ENCODE measurements around the gene PLA2G1B. TPM values are rescaled to one million over a fixed set of nuclear protein-coding genes. Genes with fewer than 3 reads are reported as not detected.
A peak's percentile ranks its signal among the peaks of the same experiment; 100 is the strongest.

PLA2G1B gene
- total RNA-seq, 4 donors from 2014 or later = not detected

DNA sequence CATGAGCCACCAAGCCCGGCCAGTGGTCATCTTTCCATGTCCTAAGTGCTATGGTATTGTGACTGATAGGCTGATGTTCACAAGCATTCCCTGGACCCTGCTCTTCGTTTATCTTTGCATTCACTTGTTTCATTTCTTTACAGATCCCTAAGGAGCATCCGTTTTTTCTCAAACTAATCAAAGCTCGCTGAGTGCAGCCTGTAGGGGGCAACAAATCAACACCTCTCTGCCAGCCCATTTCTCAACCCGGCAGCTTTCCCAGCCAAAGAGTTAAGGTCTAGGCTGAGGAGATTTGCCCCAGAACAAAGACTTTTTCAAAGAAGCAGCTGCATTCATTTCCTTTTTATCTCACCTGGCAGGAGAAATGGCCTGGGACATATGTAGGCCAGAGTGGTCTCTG, 13.4 kb downstream of the PLA2G1B start:
- TF ChIP-seq, protein P1, sequence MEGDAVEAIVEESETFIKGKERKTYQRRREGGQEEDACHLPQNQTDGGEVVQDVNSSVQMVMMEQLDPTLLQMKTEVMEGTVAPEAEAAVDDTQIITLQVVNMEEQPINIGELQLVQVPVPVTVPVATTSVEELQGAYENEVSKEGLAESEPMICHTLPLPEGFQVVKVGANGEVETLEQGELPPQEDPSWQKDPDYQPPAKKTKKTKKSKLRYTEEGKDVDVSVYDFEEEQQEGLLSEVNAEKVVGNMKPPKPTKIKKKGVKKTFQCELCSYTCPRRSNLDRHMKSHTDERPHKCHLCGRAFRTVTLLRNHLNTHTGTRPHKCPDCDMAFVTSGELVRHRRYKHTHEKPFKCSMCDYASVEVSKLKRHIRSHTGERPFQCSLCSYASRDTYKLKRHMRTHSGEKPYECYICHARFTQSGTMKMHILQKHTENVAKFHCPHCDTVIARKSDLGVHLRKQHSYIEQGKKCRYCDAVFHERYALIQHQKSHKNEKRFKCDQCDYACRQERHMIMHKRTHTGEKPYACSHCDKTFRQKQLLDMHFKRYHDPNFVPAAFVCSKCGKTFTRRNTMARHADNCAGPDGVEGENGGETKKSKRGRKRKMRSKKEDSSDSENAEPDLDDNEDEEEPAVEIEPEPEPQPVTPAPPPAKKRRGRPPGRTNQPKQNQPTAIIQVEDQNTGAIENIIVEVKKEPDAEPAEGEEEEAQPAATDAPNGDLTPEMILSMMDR (IDR thresholded peaks at IDR 0.05) = no peak
- ATAC-seq (ENCODE audit: low FRiP score) (no peak), DNase-seq (ENCODE audit: low spot score) (no peak)

DNA sequence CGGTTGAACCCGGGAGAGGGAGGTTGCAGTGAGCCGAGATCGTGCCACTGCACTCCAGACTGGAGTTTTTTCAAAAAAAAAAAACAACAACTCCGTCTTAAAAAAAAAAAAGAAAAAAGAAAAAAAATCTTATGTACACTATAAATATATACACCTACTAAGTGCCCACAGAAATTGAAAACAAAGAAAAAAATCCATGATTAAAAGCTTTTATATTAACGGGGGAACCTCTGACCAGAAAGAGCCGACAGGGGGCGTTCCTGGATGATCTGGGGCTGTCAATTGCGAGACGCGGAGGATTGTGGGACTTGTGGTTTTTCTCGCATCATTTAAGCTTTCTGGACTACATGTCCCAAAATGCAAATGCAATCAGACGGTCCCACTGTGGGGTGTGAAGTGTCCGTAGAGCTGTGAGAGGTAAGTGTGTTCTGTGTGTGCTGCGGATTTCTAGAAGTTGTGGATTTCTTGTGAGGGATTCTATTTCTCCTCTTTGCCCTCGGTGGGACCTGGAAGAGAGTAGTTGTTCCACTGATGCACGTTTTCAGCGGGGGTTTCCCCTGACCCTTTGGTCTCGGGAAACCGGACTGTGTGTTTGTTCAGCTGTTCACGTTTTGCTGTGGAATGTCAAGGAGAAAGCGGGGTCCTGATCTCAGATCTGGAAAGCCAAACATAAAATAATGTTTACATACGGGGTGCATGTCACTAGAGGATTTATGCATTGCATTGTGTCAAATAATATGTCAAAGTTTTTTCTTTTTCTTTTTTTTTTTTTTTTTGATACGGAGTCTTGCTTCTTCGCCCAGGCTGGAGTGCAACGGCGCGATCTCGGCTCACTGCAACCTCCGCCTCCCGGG, 25.4 kb downstream of the PLA2G1B start, which contains the start of gene SIRT4:
SIRT4 (plus strand) TSS at position 360 of the 854 bp plus-strand sequence. CDS start 1,241 bp downstream, outside the sequence.
- DNase-seq (ENCODE audit: low spot score) (peak; percentile 89), ATAC-seq (ENCODE audit: low FRiP score) (peak; percentile 91)
- TF ChIP-seq, protein P1 (IDR thresholded peaks at IDR 0.05) = no peak

DNA sequence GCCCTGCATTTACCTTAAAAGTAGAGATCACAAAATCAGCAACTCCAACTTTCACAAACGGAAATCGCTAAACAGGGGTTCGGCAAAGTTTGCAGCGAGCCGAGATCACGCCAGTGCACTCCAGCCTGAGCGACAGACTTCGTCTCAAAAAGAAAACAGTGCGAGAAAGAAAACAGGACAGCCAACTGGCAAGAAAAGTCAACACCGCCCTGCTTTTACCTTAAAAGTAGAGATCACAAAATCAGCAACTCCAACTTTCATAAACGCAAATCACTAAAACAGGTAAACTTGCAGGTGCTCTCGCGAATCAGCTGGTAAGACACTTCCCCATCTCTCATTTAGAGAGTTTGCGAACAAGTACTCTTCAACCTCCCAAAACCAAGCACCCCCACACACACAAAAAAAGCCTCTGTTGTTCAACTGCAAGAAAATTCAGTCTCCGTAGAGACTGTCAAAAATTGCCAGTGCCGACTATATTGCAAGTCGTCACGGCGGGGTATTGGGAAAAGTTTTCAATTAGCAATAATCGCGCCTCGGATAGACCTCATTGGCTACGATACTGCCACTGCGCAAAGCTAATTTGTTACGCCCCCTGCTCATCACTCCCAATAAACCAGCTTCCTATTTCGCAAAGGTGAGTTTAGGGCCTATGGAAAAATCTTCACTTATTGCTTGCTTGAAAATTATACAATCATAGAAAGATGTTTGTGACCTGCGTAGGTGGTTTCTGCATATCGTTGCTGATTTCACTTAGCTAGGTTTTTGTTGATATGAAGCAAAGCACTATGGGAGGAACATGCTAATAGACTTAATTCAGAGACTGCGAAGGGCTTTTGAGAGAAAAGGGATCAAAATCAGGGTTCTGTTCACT, 34.7 kb downstream of the PLA2G1B start, which contains the start of gene RNU4-1:
RNU4-1 (minus strand) TSS at position 577 of the 871 bp plus-strand sequence.
- peak; percentile 46 for ATAC-seq (ENCODE audit: low FRiP score)
- peak; percentile 39 for DNase-seq (ENCODE audit: low spot score)

DNA sequence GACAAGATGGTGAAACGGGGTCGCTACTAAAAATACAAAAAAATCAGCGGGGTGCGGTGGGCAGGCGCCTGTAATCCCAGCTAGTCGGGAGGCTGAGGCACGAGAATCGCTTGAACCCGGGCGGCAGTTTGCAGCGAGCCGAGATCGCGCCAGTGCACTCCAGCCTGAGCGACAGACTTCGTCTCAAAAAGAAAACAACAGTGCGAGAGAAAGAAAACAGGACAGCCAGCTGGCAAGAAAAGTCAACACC, 35.2 kb downstream of the PLA2G1B start:
- DNase-seq (ENCODE audit: low spot score) (no peak), ATAC-seq (ENCODE audit: low FRiP score) (no peak)
- TF ChIP-seq, protein P1 (IDR thresholded peaks at IDR 0.05) = no peak

More for the DNA sequence above, 34.7 kb downstream of the PLA2G1B start, which contains the start of gene RNU4-1:
- TF ChIP-seq, protein P1 (IDR thresholded peaks at IDR 0.05) = no peak

DNA sequence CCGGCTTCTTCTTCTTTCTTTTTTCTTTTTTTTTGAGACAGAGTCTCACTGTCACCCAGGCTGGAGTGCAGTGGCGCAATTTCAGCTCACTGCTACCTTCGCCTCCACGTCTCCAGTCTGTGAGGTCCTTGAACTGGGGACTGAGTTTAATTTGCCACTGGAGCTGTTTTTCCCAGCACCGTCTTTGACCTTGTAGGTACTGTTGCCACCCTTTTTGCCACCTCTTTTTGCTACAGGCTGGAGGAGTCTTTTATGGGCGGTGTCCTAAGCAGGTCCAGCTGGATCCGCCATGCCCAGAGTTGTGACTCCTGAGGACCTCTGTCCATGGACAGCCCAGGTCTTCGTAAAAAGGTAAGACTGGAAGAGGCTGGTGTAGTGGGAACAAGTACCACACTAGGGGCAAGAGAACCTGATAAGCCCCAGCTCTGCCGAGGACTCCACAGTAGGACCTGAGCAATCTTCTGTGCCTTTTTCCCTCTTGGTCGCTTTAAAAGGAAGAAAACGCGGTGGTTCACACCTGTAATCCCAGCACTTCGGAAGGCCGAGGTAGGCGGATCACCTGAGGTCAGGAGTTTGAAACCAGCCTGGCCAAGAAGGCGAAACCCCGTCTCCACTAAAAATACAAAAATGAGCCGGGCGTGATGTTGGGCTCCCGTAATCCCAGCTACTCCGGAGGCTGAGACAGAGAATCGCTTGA, 36.8 kb downstream of the PLA2G1B start:
- ATAC-seq (ENCODE audit: low FRiP score) = no peak
- TF ChIP-seq, protein P1 (IDR thresholded peaks at IDR 0.05) = no peak
- DNase-seq (ENCODE audit: low spot score) = no peak

DNA sequence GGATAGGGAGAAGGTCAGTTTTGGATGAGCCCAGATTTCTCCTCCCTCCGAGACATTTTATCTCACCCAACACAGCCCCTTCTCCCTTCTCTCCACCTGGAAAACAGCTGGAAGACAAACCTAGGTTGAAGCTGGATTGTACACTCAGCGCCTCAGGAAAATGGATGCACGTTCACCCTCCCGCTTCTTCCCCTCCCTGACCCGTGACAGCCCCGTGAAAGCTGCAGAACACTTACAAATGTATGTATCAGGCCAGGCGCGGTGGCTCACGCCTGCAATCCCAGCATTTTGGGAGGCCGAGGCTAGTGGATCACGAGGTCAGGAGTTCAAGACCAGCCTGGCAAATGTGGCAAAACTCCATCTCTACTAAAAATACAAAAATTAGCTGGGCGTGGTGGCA, 40.1 kb downstream of the PLA2G1B start:
- DNase-seq (ENCODE audit: low spot score) (no peak), ATAC-seq (ENCODE audit: low FRiP score) (no peak)
- TF ChIP-seq, protein P1 (IDR thresholded peaks at IDR 0.05) = no peak
